Kasumi-1 (cell line): ENCODE measurements around the gene PPP1CC.
A peak's percentile ranks its signal among the peaks of the same experiment; 100 is the strongest.

ENCODE experiments used
- DNase-seq, 2 experiments: peaks; one replicate each; lab custom pipeline; 2025; lab: John Stamatoyannopoulos, UW

Gene PPP1CC

GRCh38 chr12:110687396-110688169 is 55.1 kb downstream of the PPP1CC start:
- no peak for DNase-seq

GRCh38 chr12:110686294-110686903 is 56.3 kb downstream of the PPP1CC start:
- DNase-seq, result no peak

GRCh38 chr12:110684312-110684836 is 58.3 kb downstream of the PPP1CC start:
- DNase-seq, result no peak

DNA sequence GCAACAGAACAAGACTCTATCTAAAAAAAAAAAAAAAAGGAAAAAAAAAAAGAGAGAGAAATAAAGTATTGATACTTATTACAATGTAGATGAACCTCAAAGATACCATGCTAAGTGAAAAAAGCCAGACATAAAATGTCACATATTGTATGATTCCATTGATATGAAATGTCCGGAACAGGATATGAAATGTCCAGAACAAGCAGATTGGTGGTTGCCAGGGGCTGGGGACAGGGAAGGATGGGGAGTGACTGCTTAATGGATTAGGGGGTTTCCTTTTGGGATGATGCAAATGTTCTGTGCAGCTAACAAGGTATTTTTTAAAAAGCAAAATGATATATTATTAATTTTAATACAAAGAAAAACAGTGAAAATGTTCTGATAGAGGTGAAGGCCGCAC is 58.8 kb downstream of the PPP1CC start:
- DNase-seq, result no peak

DNA sequence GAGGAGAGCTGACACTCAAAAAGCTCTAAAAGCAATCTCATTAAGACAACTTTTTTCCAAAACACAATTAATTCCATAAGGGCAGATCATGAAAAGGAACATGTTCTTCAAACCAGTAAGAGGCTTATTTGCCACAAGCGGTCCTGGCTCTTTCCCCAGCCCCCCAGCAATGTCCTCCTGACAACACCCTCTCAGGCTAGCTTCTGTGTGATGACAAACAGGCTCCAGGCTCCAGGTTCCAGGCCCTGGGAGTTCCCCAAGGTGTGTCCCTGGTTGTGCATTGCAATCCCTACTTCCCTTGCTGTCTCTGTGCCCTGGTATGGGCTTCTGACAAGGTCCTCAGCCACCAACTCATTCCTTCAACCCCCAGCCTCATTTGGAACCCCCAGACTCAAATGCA is 62.7 kb downstream of the PPP1CC start:
- no peak for DNase-seq

DNA sequence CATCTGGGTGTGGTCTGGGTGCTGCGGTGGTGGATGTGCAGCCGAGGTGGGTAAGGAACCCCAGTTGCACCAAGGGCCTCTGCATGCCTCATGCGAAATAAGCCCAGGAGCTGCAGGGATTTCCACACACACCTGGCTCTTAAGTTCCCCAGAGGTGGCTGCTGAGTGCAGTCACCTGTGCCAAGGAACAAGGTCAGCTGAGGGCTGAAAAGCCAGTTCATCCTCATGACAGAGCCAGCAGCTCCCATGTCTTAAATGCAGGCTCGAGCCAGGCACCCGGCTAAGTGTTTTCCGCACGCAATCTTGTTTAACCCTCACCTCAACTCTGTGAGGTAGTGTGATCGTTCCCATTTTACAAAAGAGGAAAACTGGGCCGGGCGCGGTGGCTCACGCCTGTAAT is 63.5 kb downstream of the PPP1CC start:
- DNase-seq, result no peak

GRCh38 chr12:110677982-110678381 is 64.7 kb downstream of the PPP1CC start:
- DNase-seq, result no peak

DNA sequence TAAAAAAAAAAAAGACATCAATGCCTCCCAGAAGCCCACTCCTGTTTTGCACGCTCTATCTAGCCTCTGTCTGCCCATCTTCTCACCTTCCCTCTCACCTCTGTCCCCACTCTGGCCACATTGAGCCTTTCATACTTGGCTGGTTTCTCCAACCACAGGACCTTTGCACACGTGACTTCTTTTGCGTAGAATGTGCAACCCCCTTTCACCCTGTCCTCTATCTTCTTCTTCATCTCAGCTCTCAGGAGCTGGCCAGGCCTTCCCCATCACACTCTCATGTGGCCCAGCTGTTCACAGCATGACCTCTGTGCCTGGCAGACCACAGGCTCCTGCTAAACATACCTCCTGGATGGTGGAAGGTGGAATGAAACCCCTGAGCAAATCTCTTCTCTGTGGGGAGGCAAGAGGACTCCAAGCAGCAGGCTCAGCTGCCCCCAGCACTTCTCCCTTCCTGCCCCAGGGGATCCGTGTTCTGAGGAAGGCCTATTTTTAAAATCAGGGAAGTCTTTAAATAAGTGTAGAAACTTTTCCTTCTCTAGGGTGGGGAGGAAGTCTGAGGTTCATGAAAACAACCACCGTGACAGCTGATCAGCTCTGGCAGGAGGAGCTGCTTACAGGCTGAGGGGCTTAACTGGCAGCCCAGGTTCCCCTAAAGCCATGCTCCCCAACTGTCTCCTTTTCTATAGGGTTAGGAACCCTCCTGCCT is 65.3 kb downstream of the PPP1CC start:
- peak; percentile 86 to 87 for DNase-seq

- DNase-seq, result no peak
Measured at GRCh38 chr12:110676171-110676570, 66.5 kb downstream of the PPP1CC start.

- DNase-seq, result no peak
Measured at GRCh38 chr12:110670161-110670701, 72.5 kb downstream of the PPP1CC start.
